GDM1 (cell line): ENCODE data around the gene ERBB4.

Source experiments
- DNase-seq: peaks from one replicate; lab custom pipeline; 2025; lab: John Stamatoyannopoulos, UW

ERBB4 gene

GRCh38 chr2:211468877-211469663, 1069.5 kb downstream of the ERBB4 start:
- no peak for DNase-seq

- no peak for DNase-seq
Observed at GRCh38 chr2:211468217-211468616, 1070.4 kb downstream of the ERBB4 start.

- DNase-seq: no peak
Observed at GRCh38 chr2:211463397-211463796, 1075.2 kb downstream of the ERBB4 start.

- no peak for DNase-seq
Observed at GRCh38 chr2:211458974-211459373, 1079.6 kb downstream of the ERBB4 start.

- DNase-seq: no peak
Observed at GRCh38 chr2:211457325-211457724, 1081.3 kb downstream of the ERBB4 start.

GRCh38 chr2:211455216-211455841, 1083.3 kb downstream of the ERBB4 start:
- no peak for DNase-seq

GRCh38 chr2:211454679-211455078, 1083.9 kb downstream of the ERBB4 start:
- DNase-seq: no peak

- DNase-seq: no peak
Observed at GRCh38 chr2:211453311-211453887, 1085.2 kb downstream of the ERBB4 start.

GRCh38 chr2:211451642-211452041, 1087.0 kb downstream of the ERBB4 start:
- no peak for DNase-seq

- no peak for DNase-seq
Observed at GRCh38 chr2:211449819-211450218, 1088.8 kb downstream of the ERBB4 start.

GRCh38 chr2:211447548-211447947, 1091.1 kb downstream of the ERBB4 start:
- DNase-seq: no peak

GRCh38 chr2:211440107-211440506, 1098.5 kb downstream of the ERBB4 start:
- DNase-seq: no peak

- no peak for DNase-seq
Observed at GRCh38 chr2:211439011-211439410, 1099.6 kb downstream of the ERBB4 start.

- no peak for DNase-seq
Observed at GRCh38 chr2:211437396-211437795, 1101.2 kb downstream of the ERBB4 start.

GRCh38 chr2:211436182-211436581, 1102.4 kb downstream of the ERBB4 start:
- no peak for DNase-seq

- DNase-seq: no peak
Observed at GRCh38 chr2:211435331-211435730, 1103.3 kb downstream of the ERBB4 start.

- no peak for DNase-seq
Observed at GRCh38 chr2:211434773-211435172, 1103.8 kb downstream of the ERBB4 start.

- DNase-seq: no peak
Observed at GRCh38 chr2:211429256-211429920, 1109.2 kb downstream of the ERBB4 start.

- no peak for DNase-seq
Observed at GRCh38 chr2:211426240-211426639, 1112.4 kb downstream of the ERBB4 start.

- DNase-seq: no peak
Observed at GRCh38 chr2:211423018-211423417, 1115.6 kb downstream of the ERBB4 start.

- no peak for DNase-seq
Observed at GRCh38 chr2:211417544-211417943, 1121.1 kb downstream of the ERBB4 start.

- no peak for DNase-seq
Observed at GRCh38 chr2:211416373-211416772, 1122.2 kb downstream of the ERBB4 start.

- no peak for DNase-seq
Observed at GRCh38 chr2:211413746-211414145, 1124.9 kb downstream of the ERBB4 start.
